ENCODE measurements around the gene JAML. TPM values are rescaled to one million over a fixed set of nuclear protein-coding genes. Genes with fewer than 3 reads are reported as not detected.

The JAML gene
- total RNA-seq, 2 experiments from 2014 or later, result 26.7 to 30.3 TPM

GRCh38 chr11:118151431-118151830 lies 73.4 kb downstream of the JAML start:
- H3K9me3 Mint-ChIP-seq, result no peaks in the 10 kb centered on the region

GRCh38 chr11:118149493-118149892 lies 75.3 kb downstream of the JAML start:
- Mint-ChIP-seq H3K9me3 (no peaks in the 10 kb centered on the region), H3K36me3 (ENCODE audit: low read depth) (no peaks in the 10 kb centered on the region), H3K4me1 (ENCODE audit: low read depth) (peaks cover 11% of the 10 kb centered on the region), H3K27me3 (peaks cover 73% of the 10 kb centered on the region), H3K4me3 (no peak overlapping the region), H3K27ac (no peak overlapping the region)
- Histone ChIP-seq H3K9me3 (ENCODE audit: control insufficient read depth in 1 of 2, insufficient read depth in 1 of 2, low read length in 2 of 2) (peaks cover 0 to 7% of the 10 kb centered on the region in 2 experiments), H3K27me3 (ENCODE audit: control insufficient read depth in 1 of 2, insufficient read depth in 2 of 2, low read length in 2 of 2) (peaks cover 35 to 52% of the 10 kb centered on the region in 2 experiments), H3K4me1 (ENCODE audit: insufficient read depth, low read length) (peaks cover 30% of the 10 kb centered on the region), H3K4me3 (ENCODE audit: low read length) (no peak overlapping the region), H3K36me3 (ENCODE audit: insufficient read depth, low read length) (no peaks in the 10 kb centered on the region), H3K27ac (ENCODE audit: low read depth in 1 of 2, low read length in 2 of 2) (no peak overlapping the region)
- TF ChIP-seq CTCF (IDR thresholded peaks at IDR 0.05), result no peak
- ATAC-seq (ENCODE audit: poor library complexity) (no peak), DNase-seq (no peak)
- ChIA-PET CTCF (interaction anchor here (1.2 kb wide), 1 partner anchor 27 kb away, joined by 3 read pairs; the partner anchor contains the start of gene SCN2B), POLR2A (no interaction called here)
- intact Hi-C loops (cut with DNase I, micrococcal nuclease), result loop anchor here (5.0 kb wide), 3 partner anchors 253 to 508 kb away; partner anchors contain the start of genes ATP5MG (in 1 of the 2) and IFT46 (in 1 of the 2)

More at GRCh38 chr11:118151431-118151830, 73.4 kb downstream of the JAML start:
- H3K4me1 ChIP-seq (ENCODE audit: insufficient read depth, low read length), result peaks cover 18% of the 10 kb centered on the region
- Mint-ChIP-seq H3K36me3 (ENCODE audit: low read depth) (no peaks in the 10 kb centered on the region), H3K4me3 (no peak overlapping the region), H3K27ac (no peak overlapping the region), H3K27me3 (peaks cover 78% of the 10 kb centered on the region), H3K4me1 (ENCODE audit: low read depth) (peaks cover 9% of the 10 kb centered on the region)
- DNase-seq (no peak), ATAC-seq (ENCODE audit: poor library complexity) (no peak)
- no peak for TF ChIP-seq CTCF (IDR thresholded peaks at IDR 0.05)
- H3K27ac ChIP-seq (ENCODE audit: low read depth in 1 of 2, low read length in 2 of 2), result no peak overlapping the region
- peaks cover 47 to 62% of the 10 kb centered on the region in 2 experiments for H3K27me3 ChIP-seq (ENCODE audit: control insufficient read depth in 1 of 2, insufficient read depth in 2 of 2, low read length in 2 of 2)
- no peaks in the 10 kb centered on the region for H3K36me3 ChIP-seq (ENCODE audit: insufficient read depth, low read length)
- ChIA-PET CTCF (no interaction called here), POLR2A (no interaction called here)
- H3K9me3 ChIP-seq (ENCODE audit: control insufficient read depth in 1 of 2, insufficient read depth in 1 of 2, low read length in 2 of 2), result peaks cover 0 to 12% of the 10 kb centered on the region in 2 experiments
- no peak overlapping the region for H3K4me3 ChIP-seq (ENCODE audit: low read length)
- intact Hi-C loops (cut with DNase I, micrococcal nuclease), result no loop called here

- H3K27me3 Mint-ChIP-seq, result peaks cover 73% of the 10 kb centered on the region
Observed at GRCh38 chr11:118148856-118149255, 76.0 kb downstream of the JAML start.

More at GRCh38 chr11:118148856-118149255, 76.0 kb downstream of the JAML start:
- ChIA-PET CTCF (interaction anchor here (1.2 kb wide), 1 partner anchor 28 kb away, joined by 3 read pairs; the partner anchor contains the start of gene SCN2B), POLR2A (no interaction called here)
- TF ChIP-seq CTCF (IDR thresholded peaks at IDR 0.05), result no peak
- Mint-ChIP-seq H3K36me3 (ENCODE audit: low read depth) (no peaks in the 10 kb centered on the region), H3K4me1 (ENCODE audit: low read depth) (peaks cover 9% of the 10 kb centered on the region), H3K27ac (no peak overlapping the region), H3K4me3 (no peak overlapping the region), H3K9me3 (no peaks in the 10 kb centered on the region)
- ATAC-seq (ENCODE audit: poor library complexity) (no peak), DNase-seq (no peak)
- no peaks in the 10 kb centered on the region for H3K36me3 ChIP-seq (ENCODE audit: insufficient read depth, low read length)
- intact Hi-C loops (cut with DNase I, micrococcal nuclease), result loop anchor here (5.0 kb wide), 3 partner anchors 253 to 508 kb away; partner anchors contain the start of genes ATP5MG (in 1 of the 2) and IFT46 (in 1 of the 2)
- H3K4me3 ChIP-seq (ENCODE audit: low read length), result no peak overlapping the region
- H3K4me1 ChIP-seq (ENCODE audit: insufficient read depth, low read length), result peaks cover 30% of the 10 kb centered on the region
- H3K9me3 ChIP-seq (ENCODE audit: control insufficient read depth in 1 of 2, insufficient read depth in 1 of 2, low read length in 2 of 2), result peaks cover 0 to 7% of the 10 kb centered on the region in 2 experiments
- no peak overlapping the region for H3K27ac ChIP-seq (ENCODE audit: low read depth in 1 of 2, low read length in 2 of 2)
- peaks cover 32 to 52% of the 10 kb centered on the region in 2 experiments for H3K27me3 ChIP-seq (ENCODE audit: control insufficient read depth in 1 of 2, insufficient read depth in 2 of 2, low read length in 2 of 2)
